ENCODE measurements around the gene NR2F1-AS1.

DNA sequence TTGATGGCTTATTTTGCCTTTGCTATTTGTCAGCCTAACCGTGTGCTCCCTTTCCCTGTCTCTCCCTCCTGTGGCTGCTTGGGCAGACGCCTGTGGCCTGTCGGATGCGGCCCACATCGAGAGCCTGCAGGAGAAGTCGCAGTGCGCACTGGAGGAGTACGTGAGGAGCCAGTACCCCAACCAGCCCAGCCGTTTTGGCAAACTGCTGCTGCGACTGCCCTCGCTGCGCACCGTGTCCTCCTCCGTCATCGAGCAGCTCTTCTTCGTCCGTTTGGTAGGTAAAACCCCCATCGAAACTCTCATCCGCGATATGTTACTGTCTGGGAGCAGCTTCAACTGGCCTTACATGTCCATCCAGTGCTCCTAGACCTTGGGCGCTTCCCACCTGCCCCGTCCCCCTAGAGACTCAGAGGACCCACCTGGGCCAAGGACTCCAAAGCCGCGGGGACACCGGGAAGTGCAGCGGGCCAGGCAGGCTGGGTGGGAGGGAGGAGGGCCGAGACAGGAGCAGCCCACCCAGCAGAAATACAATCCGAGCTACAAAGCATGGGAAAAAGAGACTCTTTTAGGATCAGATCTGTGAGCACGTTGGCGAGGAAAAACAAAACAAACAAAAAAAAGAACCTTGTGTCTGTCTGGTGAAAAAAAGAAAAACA is 12.6 kb upstream of the NR2F1-AS1 start:
- TF ChIP-seq POLR2A (IDR thresholded peaks at IDR 0.05; ENCODE audit: low read depth, low read length) = no peak
- TF ChIP-seq RCOR1 (IDR thresholded peaks at IDR 0.05; ENCODE audit: insufficient replicate concordance, low read length) = no peak
- TF ChIP-seq, protein P1, sequence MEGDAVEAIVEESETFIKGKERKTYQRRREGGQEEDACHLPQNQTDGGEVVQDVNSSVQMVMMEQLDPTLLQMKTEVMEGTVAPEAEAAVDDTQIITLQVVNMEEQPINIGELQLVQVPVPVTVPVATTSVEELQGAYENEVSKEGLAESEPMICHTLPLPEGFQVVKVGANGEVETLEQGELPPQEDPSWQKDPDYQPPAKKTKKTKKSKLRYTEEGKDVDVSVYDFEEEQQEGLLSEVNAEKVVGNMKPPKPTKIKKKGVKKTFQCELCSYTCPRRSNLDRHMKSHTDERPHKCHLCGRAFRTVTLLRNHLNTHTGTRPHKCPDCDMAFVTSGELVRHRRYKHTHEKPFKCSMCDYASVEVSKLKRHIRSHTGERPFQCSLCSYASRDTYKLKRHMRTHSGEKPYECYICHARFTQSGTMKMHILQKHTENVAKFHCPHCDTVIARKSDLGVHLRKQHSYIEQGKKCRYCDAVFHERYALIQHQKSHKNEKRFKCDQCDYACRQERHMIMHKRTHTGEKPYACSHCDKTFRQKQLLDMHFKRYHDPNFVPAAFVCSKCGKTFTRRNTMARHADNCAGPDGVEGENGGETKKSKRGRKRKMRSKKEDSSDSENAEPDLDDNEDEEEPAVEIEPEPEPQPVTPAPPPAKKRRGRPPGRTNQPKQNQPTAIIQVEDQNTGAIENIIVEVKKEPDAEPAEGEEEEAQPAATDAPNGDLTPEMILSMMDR (conservative IDR thresholded peaks at IDR 0.05; ENCODE audit: low read depth, low read length) = no peak
- no peak for TF ChIP-seq RAD21 (IDR thresholded peaks at IDR 0.05; ENCODE audit: low read length)
- TF ChIP-seq, protein P2, sequence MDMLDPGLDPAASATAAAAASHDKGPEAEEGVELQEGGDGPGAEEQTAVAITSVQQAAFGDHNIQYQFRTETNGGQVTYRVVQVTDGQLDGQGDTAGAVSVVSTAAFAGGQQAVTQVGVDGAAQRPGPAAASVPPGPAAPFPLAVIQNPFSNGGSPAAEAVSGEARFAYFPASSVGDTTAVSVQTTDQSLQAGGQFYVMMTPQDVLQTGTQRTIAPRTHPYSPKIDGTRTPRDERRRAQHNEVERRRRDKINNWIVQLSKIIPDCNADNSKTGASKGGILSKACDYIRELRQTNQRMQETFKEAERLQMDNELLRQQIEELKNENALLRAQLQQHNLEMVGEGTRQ (IDR thresholded peaks at IDR 0.05; ENCODE audit: low read depth, low read length) = no peak
- TF ChIP-seq BHLHE40 (IDR thresholded peaks at IDR 0.05; ENCODE audit: low read depth, low read length) = no peak
- no peak for TF ChIP-seq MAFK (IDR thresholded peaks at IDR 0.05; ENCODE audit: low read depth, low read length)
- TF ChIP-seq RFX5 (IDR thresholded peaks at IDR 0.05; ENCODE audit: low read depth, low read length) = no peak
- no peak for TF ChIP-seq CEBPB (IDR thresholded peaks at IDR 0.05; ENCODE audit: low read depth, low read length)
- no peak for TF ChIP-seq FOS (IDR thresholded peaks at IDR 0.05; ENCODE audit: low read depth, low read length)
- TF ChIP-seq, protein P3, sequence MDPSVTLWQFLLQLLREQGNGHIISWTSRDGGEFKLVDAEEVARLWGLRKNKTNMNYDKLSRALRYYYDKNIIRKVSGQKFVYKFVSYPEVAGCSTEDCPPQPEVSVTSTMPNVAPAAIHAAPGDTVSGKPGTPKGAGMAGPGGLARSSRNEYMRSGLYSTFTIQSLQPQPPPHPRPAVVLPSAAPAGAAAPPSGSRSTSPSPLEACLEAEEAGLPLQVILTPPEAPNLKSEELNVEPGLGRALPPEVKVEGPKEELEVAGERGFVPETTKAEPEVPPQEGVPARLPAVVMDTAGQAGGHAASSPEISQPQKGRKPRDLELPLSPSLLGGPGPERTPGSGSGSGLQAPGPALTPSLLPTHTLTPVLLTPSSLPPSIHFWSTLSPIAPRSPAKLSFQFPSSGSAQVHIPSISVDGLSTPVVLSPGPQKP (IDR thresholded peaks at IDR 0.05; ENCODE audit: borderline replicate concordance, low read depth, low read length) = no peak
- no peak for TF ChIP-seq MXI1 (IDR thresholded peaks at IDR 0.05; ENCODE audit: borderline replicate concordance, low read depth, low read length)
- no peak for TF ChIP-seq MAZ (IDR thresholded peaks at IDR 0.05; ENCODE audit: borderline replicate concordance, low read depth, low read length)
- TF ChIP-seq SMC3 (IDR thresholded peaks at IDR 0.05; ENCODE audit: low read depth, low read length) = no peak

Data from IMR-90 (cell line).